ENCODE results near the gene WASHC2A.
"Not testable (repeated sequence)": the region's sequence is repeated elsewhere in the genome, so short reads cannot be mapped to it uniquely, and the experiment has no call there.

Gene WASHC2A

DNA sequence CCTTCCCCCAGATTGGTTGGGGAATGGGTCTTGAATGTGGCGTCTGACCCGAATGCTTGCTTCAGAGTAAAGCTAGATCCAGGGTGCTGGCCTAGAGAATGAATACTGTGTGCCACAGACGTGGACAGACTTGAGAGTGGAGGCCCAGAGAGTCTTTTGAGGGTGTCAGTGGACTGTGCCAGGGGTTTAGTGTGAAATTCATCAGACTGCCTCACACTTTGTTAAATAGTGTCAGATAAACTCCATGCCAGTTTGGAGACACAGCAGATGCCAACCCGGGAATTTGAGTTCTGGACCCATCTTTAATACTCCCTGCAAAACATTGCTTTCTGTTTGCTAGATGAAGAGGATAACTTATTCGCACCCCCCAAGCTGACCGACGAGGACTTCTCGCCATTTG, 25.2 kb downstream of the WASHC2A start:
- not testable (repeated sequence) for DNase-seq; H3K4me2 ChIP-seq (ENCODE audit: insufficient read depth, low read length)

DNA sequence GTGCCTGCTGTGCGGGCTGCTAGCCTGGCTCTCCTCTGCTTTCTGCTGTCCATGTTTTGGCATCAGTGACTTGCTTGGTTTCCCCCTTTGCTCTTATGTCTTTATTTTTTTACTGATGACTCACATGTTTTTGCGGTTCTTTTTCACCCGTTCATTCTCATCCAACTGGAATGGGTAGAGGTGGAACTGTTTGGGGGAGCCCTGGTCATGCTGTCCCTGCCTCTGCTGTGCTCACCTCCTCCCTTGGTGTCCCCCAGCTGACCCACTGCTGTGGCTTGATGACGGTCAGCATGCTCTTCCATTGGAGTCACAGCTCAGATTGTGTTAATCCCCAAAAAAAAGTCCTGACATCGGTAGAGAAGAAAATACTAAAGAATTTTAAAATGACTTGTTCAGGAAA, 26.9 kb downstream of the WASHC2A start:
- H2AFZ ChIP-seq (ENCODE audit: low read depth, low read length); ATAC-seq (ENCODE audit: insufficient read depth, low read depth); H3K9ac ChIP-seq (ENCODE audit: low read depth, low read length); H3K27me3 ChIP-seq (ENCODE audit: insufficient read depth, low read length, poor library complexity); H3K36me3 ChIP-seq (ENCODE audit: insufficient read depth, low read length); H3K27ac ChIP-seq (ENCODE audit: low read length); H3K4me2 ChIP-seq (ENCODE audit: insufficient read depth, low read length); DNase-seq; H3K79me2 ChIP-seq (ENCODE audit: insufficient read depth, low read length); H4K20me1 ChIP-seq (ENCODE audit: insufficient read depth, low read length); H3K4me1 ChIP-seq (ENCODE audit: insufficient read depth, low read length); H3K4me3 ChIP-seq (ENCODE audit: low read depth in 1 of 2, low read length in 2 of 2); H3K9me3 ChIP-seq (ENCODE audit: insufficient read depth, low read length, severe bottlenecking): not testable (repeated sequence)

More for the DNA sequence above, 25.2 kb downstream of the WASHC2A start:
- not testable (repeated sequence) for H4K20me1 ChIP-seq (ENCODE audit: insufficient read depth, low read length); ATAC-seq (ENCODE audit: insufficient read depth, low read depth); H3K27ac ChIP-seq (ENCODE audit: low read length); H2AFZ ChIP-seq (ENCODE audit: low read depth, low read length); H3K9me3 ChIP-seq (ENCODE audit: insufficient read depth, low read length, severe bottlenecking); H3K9ac ChIP-seq (ENCODE audit: low read depth, low read length); H3K79me2 ChIP-seq (ENCODE audit: insufficient read depth, low read length); H3K27me3 ChIP-seq (ENCODE audit: insufficient read depth, low read length, poor library complexity); H3K4me1 ChIP-seq (ENCODE audit: insufficient read depth, low read length); H3K36me3 ChIP-seq (ENCODE audit: insufficient read depth, low read length); H3K4me3 ChIP-seq (ENCODE audit: low read depth in 1 of 2, low read length in 2 of 2)

DNA sequence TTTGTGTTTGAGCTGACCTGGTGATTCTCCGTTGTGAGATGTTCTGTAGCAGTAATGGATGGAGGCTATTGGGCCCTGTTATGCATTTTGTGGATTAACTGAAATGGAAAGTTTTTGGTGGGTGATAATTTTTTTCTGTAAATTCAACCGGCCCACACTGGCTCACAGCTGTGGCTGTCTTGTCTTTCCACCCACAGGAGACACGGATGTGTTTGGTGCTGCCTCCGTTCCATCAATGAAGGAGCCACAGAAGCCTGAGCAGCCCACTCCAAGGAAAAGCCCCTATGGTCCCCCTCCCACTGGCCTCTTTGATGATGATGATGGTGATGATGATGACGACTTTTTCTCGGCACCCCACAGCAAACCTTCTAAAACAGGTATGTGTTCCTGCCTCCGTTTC, 27.6 kb downstream of the WASHC2A start:
- H3K4me2 ChIP-seq (ENCODE audit: insufficient read depth, low read length); H3K27ac ChIP-seq (ENCODE audit: low read length); ATAC-seq (ENCODE audit: insufficient read depth, low read depth); H3K36me3 ChIP-seq (ENCODE audit: insufficient read depth, low read length); H2AFZ ChIP-seq (ENCODE audit: low read depth, low read length); H3K4me3 ChIP-seq (ENCODE audit: low read depth in 1 of 2, low read length in 2 of 2); H3K27me3 ChIP-seq (ENCODE audit: insufficient read depth, low read length, poor library complexity); H3K79me2 ChIP-seq (ENCODE audit: insufficient read depth, low read length); H3K9me3 ChIP-seq (ENCODE audit: insufficient read depth, low read length, severe bottlenecking); H3K4me1 ChIP-seq (ENCODE audit: insufficient read depth, low read length); H3K9ac ChIP-seq (ENCODE audit: low read depth, low read length); H4K20me1 ChIP-seq (ENCODE audit: insufficient read depth, low read length); DNase-seq: not testable (repeated sequence)

DNA sequence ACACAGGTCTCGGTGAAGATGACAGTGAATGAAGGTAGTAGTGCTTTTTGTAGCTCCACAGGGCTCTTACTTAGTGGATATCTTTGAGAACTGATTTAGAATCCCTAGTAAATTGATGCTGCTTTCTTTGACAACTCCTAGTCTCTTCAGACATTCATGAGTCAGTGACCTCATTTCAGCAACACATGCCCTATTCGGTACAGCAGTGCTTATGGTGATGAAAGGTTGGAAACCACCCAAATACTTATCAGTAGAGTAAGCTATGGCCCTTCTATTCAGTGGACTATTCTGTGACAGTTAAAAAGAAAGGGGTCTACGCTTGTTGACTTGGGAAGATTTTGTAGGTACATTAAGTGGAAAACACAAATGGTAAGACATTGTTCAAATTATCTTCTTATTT, 29.0 kb downstream of the WASHC2A start:
- not testable (repeated sequence) for H2AFZ ChIP-seq (ENCODE audit: low read depth, low read length); H3K9me3 ChIP-seq (ENCODE audit: insufficient read depth, low read length, severe bottlenecking); H3K4me1 ChIP-seq (ENCODE audit: insufficient read depth, low read length); H3K4me2 ChIP-seq (ENCODE audit: insufficient read depth, low read length); ATAC-seq (ENCODE audit: insufficient read depth, low read depth); H3K79me2 ChIP-seq (ENCODE audit: insufficient read depth, low read length); DNase-seq; H3K27me3 ChIP-seq (ENCODE audit: insufficient read depth, low read length, poor library complexity); H4K20me1 ChIP-seq (ENCODE audit: insufficient read depth, low read length); H3K9ac ChIP-seq (ENCODE audit: low read depth, low read length); H3K27ac ChIP-seq (ENCODE audit: low read length); H3K36me3 ChIP-seq (ENCODE audit: insufficient read depth, low read length); H3K4me3 ChIP-seq (ENCODE audit: low read depth in 1 of 2, low read length in 2 of 2)

DNA sequence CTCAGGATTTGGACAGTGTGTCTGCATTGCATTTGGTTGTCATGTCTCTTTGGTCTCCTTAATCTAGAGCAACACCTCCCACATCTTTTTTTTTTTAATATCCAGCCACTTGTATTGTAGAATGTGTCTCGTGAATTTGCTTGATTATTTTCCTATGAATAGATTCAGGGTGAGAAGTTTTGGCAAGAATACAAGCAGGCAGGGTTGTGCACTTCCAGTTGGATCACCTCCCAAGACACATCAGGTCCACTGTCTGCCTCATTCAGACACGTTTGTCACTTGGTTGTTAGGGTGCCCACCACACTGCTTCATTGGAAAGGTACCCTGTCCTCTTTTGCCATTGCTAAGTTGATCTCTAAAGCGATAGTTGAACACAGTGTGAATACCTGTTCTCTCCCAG, 30.9 kb downstream of the WASHC2A start:
- ATAC-seq (ENCODE audit: insufficient read depth, low read depth); DNase-seq; H3K27me3 ChIP-seq (ENCODE audit: insufficient read depth, low read length, poor library complexity); H3K4me1 ChIP-seq (ENCODE audit: insufficient read depth, low read length); H3K4me2 ChIP-seq (ENCODE audit: insufficient read depth, low read length); H2AFZ ChIP-seq (ENCODE audit: low read depth, low read length); H3K9ac ChIP-seq (ENCODE audit: low read depth, low read length); H4K20me1 ChIP-seq (ENCODE audit: insufficient read depth, low read length); H3K27ac ChIP-seq (ENCODE audit: low read length); H3K4me3 ChIP-seq (ENCODE audit: low read depth in 1 of 2, low read length in 2 of 2); H3K79me2 ChIP-seq (ENCODE audit: insufficient read depth, low read length); H3K36me3 ChIP-seq (ENCODE audit: insufficient read depth, low read length); H3K9me3 ChIP-seq (ENCODE audit: insufficient read depth, low read length, severe bottlenecking): not testable (repeated sequence)

DNA sequence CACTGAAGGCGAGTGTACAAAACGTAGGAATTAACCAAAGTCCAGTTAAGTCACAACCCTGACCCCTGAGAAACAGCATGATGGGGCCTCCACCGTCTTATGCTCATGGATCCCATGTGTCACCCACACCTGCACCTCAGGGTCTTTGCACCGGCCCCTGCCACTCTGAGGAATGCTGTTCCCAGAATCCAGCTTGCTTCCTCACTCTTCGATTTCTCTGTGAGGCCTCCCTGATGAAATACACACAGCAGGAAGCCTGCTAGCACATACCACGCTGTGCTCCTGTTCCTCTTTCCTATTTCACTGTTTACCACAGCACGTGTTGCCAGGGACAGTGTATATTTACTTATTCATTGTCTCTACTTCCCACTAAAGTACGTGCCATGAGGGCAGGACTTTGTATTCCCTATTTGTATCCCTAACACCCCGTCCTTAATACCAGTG, 33.4 kb downstream of the WASHC2A start:
- not testable (repeated sequence) for H3K9me3 ChIP-seq (ENCODE audit: insufficient read depth, low read length, severe bottlenecking); DNase-seq; H3K4me1 ChIP-seq (ENCODE audit: insufficient read depth, low read length); H3K27ac ChIP-seq (ENCODE audit: low read length); H3K36me3 ChIP-seq (ENCODE audit: insufficient read depth, low read length); H3K9ac ChIP-seq (ENCODE audit: low read depth, low read length); H2AFZ ChIP-seq (ENCODE audit: low read depth, low read length); ATAC-seq (ENCODE audit: insufficient read depth, low read depth); H4K20me1 ChIP-seq (ENCODE audit: insufficient read depth, low read length); H3K4me2 ChIP-seq (ENCODE audit: insufficient read depth, low read length); H3K4me3 ChIP-seq (ENCODE audit: low read depth in 1 of 2, low read length in 2 of 2); H3K27me3 ChIP-seq (ENCODE audit: insufficient read depth, low read length, poor library complexity); H3K79me2 ChIP-seq (ENCODE audit: insufficient read depth, low read length)

DNA sequence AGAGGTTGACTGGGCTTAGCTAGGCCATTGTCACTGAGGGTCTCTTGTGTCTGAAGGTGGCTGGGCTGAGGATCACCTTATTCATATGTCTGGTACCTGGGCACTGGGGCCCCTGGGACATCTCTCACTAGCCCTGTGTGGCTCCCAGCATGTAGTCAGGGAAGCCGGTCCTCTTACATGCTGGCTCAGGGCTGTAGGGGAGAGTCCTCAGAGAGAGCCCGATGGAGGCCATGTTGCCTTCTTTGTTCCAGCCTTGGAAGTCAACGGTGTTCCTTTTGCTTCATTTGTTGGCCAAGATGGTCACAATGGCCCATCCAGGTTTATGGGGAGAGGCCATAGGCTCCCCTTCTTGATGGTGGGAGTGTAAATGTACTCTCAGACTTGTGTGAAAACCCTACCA, 34.0 kb downstream of the WASHC2A start:
- not testable (repeated sequence) for H3K9me3 ChIP-seq (ENCODE audit: insufficient read depth, low read length, severe bottlenecking); H4K20me1 ChIP-seq (ENCODE audit: insufficient read depth, low read length); H3K79me2 ChIP-seq (ENCODE audit: insufficient read depth, low read length); H3K9ac ChIP-seq (ENCODE audit: low read depth, low read length); H3K4me2 ChIP-seq (ENCODE audit: insufficient read depth, low read length); H3K36me3 ChIP-seq (ENCODE audit: insufficient read depth, low read length); H3K27ac ChIP-seq (ENCODE audit: low read length); H3K4me3 ChIP-seq (ENCODE audit: low read depth in 1 of 2, low read length in 2 of 2); ATAC-seq (ENCODE audit: insufficient read depth, low read depth); H2AFZ ChIP-seq (ENCODE audit: low read depth, low read length); H3K27me3 ChIP-seq (ENCODE audit: insufficient read depth, low read length, poor library complexity); DNase-seq; H3K4me1 ChIP-seq (ENCODE audit: insufficient read depth, low read length)

DNA sequence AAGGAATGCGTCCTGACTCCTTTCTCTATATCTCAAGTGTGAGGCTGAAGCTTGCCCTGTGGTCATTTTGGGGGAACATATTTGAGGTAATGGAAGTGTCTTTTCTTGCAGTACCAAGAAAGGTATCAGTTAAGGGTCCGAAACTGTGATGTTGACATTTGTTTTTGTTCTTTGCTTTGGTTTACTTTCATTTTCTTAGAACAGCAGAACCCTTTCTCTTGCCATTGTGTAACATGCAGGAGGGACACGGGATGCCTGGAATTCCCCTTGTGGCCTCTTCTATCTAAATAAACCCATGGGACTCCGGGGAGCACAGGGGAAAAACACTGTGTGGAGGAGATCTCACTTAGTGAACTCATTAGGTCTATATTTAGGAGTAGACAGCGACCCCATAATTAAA, 34.5 kb downstream of the WASHC2A start:
- H3K36me3 ChIP-seq (ENCODE audit: insufficient read depth, low read length); H3K4me1 ChIP-seq (ENCODE audit: insufficient read depth, low read length); H3K4me2 ChIP-seq (ENCODE audit: insufficient read depth, low read length); ATAC-seq (ENCODE audit: insufficient read depth, low read depth); H3K4me3 ChIP-seq (ENCODE audit: low read depth in 1 of 2, low read length in 2 of 2); H3K9me3 ChIP-seq (ENCODE audit: insufficient read depth, low read length, severe bottlenecking); DNase-seq; H3K27me3 ChIP-seq (ENCODE audit: insufficient read depth, low read length, poor library complexity); H4K20me1 ChIP-seq (ENCODE audit: insufficient read depth, low read length); H3K79me2 ChIP-seq (ENCODE audit: insufficient read depth, low read length); H3K9ac ChIP-seq (ENCODE audit: low read depth, low read length); H2AFZ ChIP-seq (ENCODE audit: low read depth, low read length); H3K27ac ChIP-seq (ENCODE audit: low read length): not testable (repeated sequence)

Data from DND-41 (cell line).